Measurements from ENCODE around the gene HERPUD1. TPM values are rescaled to one million over a fixed set of nuclear protein-coding genes. Genes with fewer than 3 reads are reported as not detected.
"Not testable (repeated sequence)": the region's sequence is repeated elsewhere in the genome, so short reads cannot be mapped to it uniquely, and the experiment has no call there.

The HERPUD1 gene
- total RNA-seq, 4 donors from 2014 or later: 143 to 274 (median 161) TPM

DNA sequence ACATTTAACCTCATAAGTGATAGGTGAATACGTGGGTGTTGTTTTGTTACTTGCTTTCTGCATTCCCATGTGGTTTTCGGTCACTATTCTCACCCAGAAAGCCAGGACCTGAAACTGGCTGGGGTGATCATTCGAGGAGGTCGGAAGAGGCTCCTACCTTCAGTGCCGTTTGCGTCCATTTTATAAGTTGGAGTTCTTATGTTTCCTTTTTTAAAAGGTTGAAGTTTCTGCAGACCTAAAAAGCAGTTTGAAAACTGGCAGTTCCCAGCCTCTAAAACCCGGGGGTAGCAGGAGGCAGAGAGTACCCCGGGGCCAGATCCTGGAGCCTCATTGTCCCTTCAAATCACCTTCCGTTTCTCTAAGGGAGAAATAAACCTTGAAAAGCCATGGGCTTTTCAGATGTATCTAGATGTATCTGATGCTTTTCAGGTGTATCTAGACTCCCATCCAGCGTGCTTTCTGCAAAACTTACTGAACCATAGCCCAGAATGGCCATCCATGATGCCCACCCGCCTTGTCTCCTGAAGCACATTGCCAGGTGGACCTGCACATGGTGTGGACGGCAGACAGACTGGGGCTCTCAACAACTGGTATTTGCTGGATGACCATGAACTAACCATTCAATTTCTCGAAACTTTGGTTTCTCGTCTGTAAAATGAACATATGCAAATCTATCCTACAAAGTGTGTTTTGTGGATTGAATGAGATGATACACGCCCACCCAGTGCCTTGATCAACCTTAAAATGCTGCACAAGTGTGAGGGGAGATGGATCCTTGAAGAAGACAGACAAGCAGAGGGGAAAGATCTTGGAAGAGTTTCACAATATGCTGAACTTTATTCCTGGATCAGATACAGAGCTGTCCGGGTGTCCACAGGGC lies 58.7 kb downstream of the HERPUD1 start:
- Histone ChIP-seq H3K9me3 (no peaks in the 10 kb centered on the region), H3K36me3 (no peaks in the 10 kb centered on the region), H3K27ac (peak overlapping the region in 2 of 4 donors; percentile 88 to 93), H3K4me1 (peaks cover 0 to 56% (median 19%) of the 10 kb centered on the region in 4 donors), H3K4me3 (peak overlapping the region in 3 of 4 donors; percentile 47 to 74 (median 63)), H3K27me3 (no peaks in the 10 kb centered on the region)
- TF ChIP-seq EP300 (IDR thresholded peaks at IDR 0.05): no peak
- TF ChIP-seq POLR2A (IDR thresholded peaks at IDR 0.05): no peak
- TF ChIP-seq, protein P1, sequence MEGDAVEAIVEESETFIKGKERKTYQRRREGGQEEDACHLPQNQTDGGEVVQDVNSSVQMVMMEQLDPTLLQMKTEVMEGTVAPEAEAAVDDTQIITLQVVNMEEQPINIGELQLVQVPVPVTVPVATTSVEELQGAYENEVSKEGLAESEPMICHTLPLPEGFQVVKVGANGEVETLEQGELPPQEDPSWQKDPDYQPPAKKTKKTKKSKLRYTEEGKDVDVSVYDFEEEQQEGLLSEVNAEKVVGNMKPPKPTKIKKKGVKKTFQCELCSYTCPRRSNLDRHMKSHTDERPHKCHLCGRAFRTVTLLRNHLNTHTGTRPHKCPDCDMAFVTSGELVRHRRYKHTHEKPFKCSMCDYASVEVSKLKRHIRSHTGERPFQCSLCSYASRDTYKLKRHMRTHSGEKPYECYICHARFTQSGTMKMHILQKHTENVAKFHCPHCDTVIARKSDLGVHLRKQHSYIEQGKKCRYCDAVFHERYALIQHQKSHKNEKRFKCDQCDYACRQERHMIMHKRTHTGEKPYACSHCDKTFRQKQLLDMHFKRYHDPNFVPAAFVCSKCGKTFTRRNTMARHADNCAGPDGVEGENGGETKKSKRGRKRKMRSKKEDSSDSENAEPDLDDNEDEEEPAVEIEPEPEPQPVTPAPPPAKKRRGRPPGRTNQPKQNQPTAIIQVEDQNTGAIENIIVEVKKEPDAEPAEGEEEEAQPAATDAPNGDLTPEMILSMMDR (IDR thresholded peaks at IDR 0.05): no peak
- DNase-seq (ENCODE audit: low spot score in 2 of 2): no peak
- WGBS, 2 donors: 81 to 84% methylated on average over 16 of the region's 16 CpGs

DNA sequence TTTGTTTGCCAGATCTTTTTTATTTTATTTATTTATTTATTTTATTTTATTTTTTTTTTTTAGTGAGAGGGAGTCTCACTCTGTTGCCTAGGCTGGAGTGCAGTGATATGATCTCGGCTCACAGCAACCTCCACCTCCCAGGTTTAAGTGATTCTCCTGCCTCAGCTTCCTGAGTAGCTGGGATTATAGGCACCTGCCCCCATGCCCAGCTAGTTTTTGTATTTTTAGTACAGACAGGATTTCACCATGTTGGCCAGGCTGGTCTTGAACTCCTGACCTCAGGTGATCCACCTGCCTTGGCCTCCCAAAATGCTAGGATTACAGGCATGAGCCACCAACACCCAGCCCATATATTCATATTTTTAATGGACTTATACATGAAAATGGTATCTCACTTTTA lies 60.5 kb downstream of the HERPUD1 start:
- 95 to 100% methylated on average over 1 of the region's 1 CpG for WGBS, 2 donors
- not testable (repeated sequence) for DNase-seq (ENCODE audit: low spot score in 2 of 2)
- peak overlapping the region in 1 of 4 donors; percentile 21 for H3K27ac ChIP-seq

DNA sequence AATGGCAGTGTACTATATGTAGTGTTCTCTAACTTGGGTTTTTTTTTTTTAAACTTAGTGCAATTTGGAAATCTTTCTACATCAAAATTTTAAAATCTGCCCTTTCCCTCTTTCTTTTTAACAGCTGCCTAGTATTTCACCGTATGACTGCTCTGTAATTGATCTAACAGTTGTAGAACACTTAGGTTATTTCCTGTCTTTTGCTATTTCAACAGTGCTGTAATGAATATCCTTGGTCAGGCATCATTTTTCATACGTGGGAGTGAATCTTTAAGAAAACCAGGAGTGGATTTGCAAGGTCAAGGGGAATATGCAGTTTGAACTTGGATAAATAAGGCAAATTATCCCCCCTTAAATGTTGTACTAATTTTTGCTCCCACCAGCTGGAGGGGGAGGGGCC lies 61.3 kb downstream of the HERPUD1 start:
- peaks cover 0 to 34% (median 14%) of the 10 kb centered on the region in 4 donors for H3K4me1 ChIP-seq
- H3K4me3 ChIP-seq: no peak overlapping the region
- no peaks in the 10 kb centered on the region for H3K36me3 ChIP-seq
- 43 to 44% methylated on average over 2 of the region's 2 CpGs for WGBS, 2 donors
- no peak overlapping the region for H3K27ac ChIP-seq
- H3K9me3 ChIP-seq: no peaks in the 10 kb centered on the region
- no peak for TF ChIP-seq POLR2A (IDR thresholded peaks at IDR 0.05)
- no peak for TF ChIP-seq EP300 (IDR thresholded peaks at IDR 0.05)
- TF ChIP-seq, protein P1 (IDR thresholded peaks at IDR 0.05): no peak
- no peaks in the 10 kb centered on the region for H3K27me3 ChIP-seq
- no peak for DNase-seq (ENCODE audit: low spot score in 2 of 2)

More for the DNA sequence above, 60.5 kb downstream of the HERPUD1 start:
- not testable (repeated sequence) for H3K4me3 ChIP-seq, H3K36me3 ChIP-seq, H3K9me3 ChIP-seq, H3K27me3 ChIP-seq
- peaks cover 0 to 42% (median 14%) of the 10 kb centered on the region in 4 donors for H3K4me1 ChIP-seq

DNA sequence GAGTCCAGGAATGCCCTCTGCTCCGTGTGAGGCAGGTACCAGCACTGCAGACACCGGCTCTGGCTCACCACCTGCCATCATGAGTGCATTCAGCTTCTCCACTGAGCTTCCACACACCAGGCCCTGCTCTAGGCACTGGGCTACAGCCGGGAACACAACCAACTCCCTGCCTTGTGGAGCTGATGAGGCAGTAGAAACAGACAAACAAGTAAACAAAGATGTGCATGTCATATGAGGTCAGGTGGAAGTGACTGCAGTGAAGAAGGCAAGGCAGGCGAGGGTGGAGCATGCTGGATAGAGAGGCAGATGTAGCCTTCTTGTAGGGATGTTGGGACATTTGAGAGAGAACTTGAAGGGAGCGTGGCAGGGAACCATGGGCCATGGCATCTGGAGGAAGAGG lies 62.4 kb downstream of the HERPUD1 start:
- 78 to 79% methylated on average over 5 of the region's 5 CpGs for WGBS, 2 donors
- H3K9me3 ChIP-seq: no peaks in the 10 kb centered on the region
- H3K4me3 ChIP-seq: no peak overlapping the region
- DNase-seq (ENCODE audit: low spot score in 2 of 2): no peak
- TF ChIP-seq, protein P1 (IDR thresholded peaks at IDR 0.05): no peak
- TF ChIP-seq POLR2A (IDR thresholded peaks at IDR 0.05): no peak
- TF ChIP-seq EP300 (IDR thresholded peaks at IDR 0.05): no peak
- H3K27ac ChIP-seq: no peak overlapping the region
- H3K27me3 ChIP-seq: no peaks in the 10 kb centered on the region
- no peaks in the 10 kb centered on the region for H3K36me3 ChIP-seq
- H3K4me1 ChIP-seq: peaks cover 0 to 26% (median 11%) of the 10 kb centered on the region in 4 donors

Other genes with a start within 250 kb of the HERPUD1 start
- gene MT1X, start 249.7 kb upstream of the HERPUD1 start, total RNA-seq: 1,000 to 10,000 TPM in 2 of 4 donors, 100 to 1,000 TPM in 2; 457 to 1,918 (median 1,024) TPM
- gene NUP93, start 202.0 kb upstream of the HERPUD1 start, total RNA-seq: 10 to 100 TPM; 27.6 to 65.7 (median 43.8) TPM
- gene SLC12A3, start 66.9 kb upstream of the HERPUD1 start, total RNA-seq: not detected
- not detected for gene CETP, start 29.8 kb downstream of the HERPUD1 start, total RNA-seq
- 10 to 100 TPM; 32.4 to 57.9 (median 37.1) TPM for gene NLRC5, start 57.4 kb downstream of the HERPUD1 start, total RNA-seq
- 10 to 100 TPM; 32.7 to 58.8 (median 46.0) TPM for gene CPNE2, start 160.4 kb downstream of the HERPUD1 start, total RNA-seq